Panc1 (cell line): ENCODE data around the gene ASXL1.

Experiments used
- CTCF ChIP-seq: fragments of 450-650 bp; IDR thresholded peaks from 2 replicates; pipeline ENCODE4 v1.5.1; 2017; ENCODE audit warnings: mild to moderate bottlenecking
- POLR2AphosphoS5 ChIP-seq: IDR thresholded peaks from 2 replicates; pipeline ENCODE4 v1.6.1; 2012; ENCODE audit warnings: mild to moderate bottlenecking, low read depth, low read length, moderate library complexity
- REST ChIP-seq, 2 experiments: IDR thresholded peaks; 2 replicates each; pipeline ENCODE4 v1.6.1; 2011 to 2012; ENCODE audit warnings: low read depth in 2 of 2, control low read depth in 1 of 2, low read length in 1 of 2, mild to moderate bottlenecking in 1 of 2, moderate library complexity in 1 of 2; ENCODE audit not compliant: insufficient read depth in 1 of 2
- SIN3A ChIP-seq: IDR thresholded peaks from 2 replicates; pipeline ENCODE4 v1.6.1; 2012; ENCODE audit warnings: low read depth, mild to moderate bottlenecking, low read length, moderate library complexity, borderline replicate concordance; ENCODE audit not compliant: insufficient read depth
- TCF7L2 ChIP-seq: IDR thresholded peaks from 2 replicates; pipeline ENCODE4 v1.6.1; 2011; ENCODE audit warnings: mild to moderate bottlenecking, low read depth, low read length, inconsistent platforms

GRCh38 chr20:32321390-32321789, 36.7 kb upstream of the ASXL1 start:
- TF ChIP-seq CTCF, result no peak
- no peak for TF ChIP-seq REST (IDR thresholded peaks at IDR 0.05; ENCODE audit: insufficient read depth in 1 of 2, low read depth in 2 of 2, low read length in 1 of 2)
- TF ChIP-seq SIN3A, result no peak
- no peak for TF ChIP-seq POLR2AphosphoS5
- no peak for TF ChIP-seq TCF7L2
